Immature natural killer cell (primary cell): ENCODE data around the gene ARHGEF3. TPM values are rescaled to one million over a fixed set of nuclear protein-coding genes. Genes with fewer than 3 reads are reported as not detected.

ENCODE experiments used
- DNase-seq, 3 donors: peaks; one replicate each; pipeline ENCODE4 v3.0.0; 2022; ENCODE audit warnings: mixed read lengths in 1 of 3
- H3K27ac Mint-ChIP-seq, 6 donors: one replicate each; pipeline ENCODE4 v1.8.0; 2020; ENCODE audit warnings: mixed read lengths in 6 of 6, mild to moderate bottlenecking in 5 of 6, inconsistent platforms in 4 of 6, moderate library complexity in 3 of 6
- H3K27me3 Mint-ChIP-seq, 3 donors: one replicate each; pipeline ENCODE4 v1.8.0; 2020 to 2021; ENCODE audit warnings: low read depth in 3 of 3, mild to moderate bottlenecking in 3 of 3, mixed read lengths in 3 of 3, moderate library complexity in 3 of 3, inconsistent platforms in 1 of 3
- H3K36me3 Mint-ChIP-seq, 3 donors: one replicate each; pipeline ENCODE4 v1.8.0; 2020; ENCODE audit warnings: mixed read lengths in 3 of 3, inconsistent platforms in 2 of 3, mild to moderate bottlenecking in 2 of 3
- H3K4me1 Mint-ChIP-seq, 2 donors: one replicate each; pipeline ENCODE4 v1.8.0; 2020; ENCODE audit warnings: inconsistent platforms in 2 of 2, mild to moderate bottlenecking in 2 of 2, mixed read lengths in 2 of 2, moderate library complexity in 1 of 2
- H3K4me3 Mint-ChIP-seq, 5 donors: one replicate each; pipeline ENCODE4 v1.8.0; 2020; ENCODE audit warnings: mild to moderate bottlenecking in 5 of 5, mixed read lengths in 5 of 5, inconsistent platforms in 3 of 5, moderate library complexity in 3 of 5
- H3K9me3 Mint-ChIP-seq, 6 donors: one replicate each; pipeline ENCODE4 v1.8.0; 2020; ENCODE audit warnings: mild to moderate bottlenecking in 6 of 6, mixed read lengths in 6 of 6, inconsistent platforms in 4 of 6, moderate library complexity in 3 of 6
- polyA plus RNA-seq, 3 donors: library from polyadenylated mRNA; unstranded; fragments of 300-500 nt; fragmentation: Illumina TruSeq; gene quantifications; one replicate each; pipeline ENCODE4 v1.2.3, GENCODE V29; 2021

Gene ARHGEF3
- polyA plus RNA-seq, 3 donors from 2014 or later: 110 to 197 (median 136) TPM

GRCh38 chr3:56796202-56796601, 5.5 kb downstream of the ARHGEF3 start:
- peaks cover 4 to 13% (median 4%) of the 10 kb centered on the region in 3 donors for H3K27me3 Mint-ChIP-seq
- peaks cover 11 to 36% (median 12%) of the 10 kb centered on the region in 3 donors for H3K36me3 Mint-ChIP-seq
- peak overlapping the region; percentile 95 to 100 (median 97) for H3K4me3 Mint-ChIP-seq
- H3K4me1 Mint-ChIP-seq: peaks cover 79 to 92% of the 10 kb centered on the region in 2 donors
- peak overlapping the region; percentile 90 to 96 (median 94) for H3K27ac Mint-ChIP-seq
- H3K9me3 Mint-ChIP-seq: no peaks in the 10 kb centered on the region
- DNase-seq: peak in 1 of 3 donors; percentile 42

GRCh38 chr3:56795829-56796185, 5.9 kb downstream of the ARHGEF3 start:
- Mint-ChIP-seq H3K9me3 (no peaks in the 10 kb centered on the region), H3K4me1 (peaks cover 83 to 96% of the 10 kb centered on the region in 2 donors), H3K36me3 (peaks cover 10 to 36% (median 11%) of the 10 kb centered on the region in 3 donors), H3K27me3 (peaks cover 3 to 16% (median 4%) of the 10 kb centered on the region in 3 donors), H3K27ac (peak overlapping the region; percentile 90 to 96 (median 94)), H3K4me3 (peak overlapping the region; percentile 95 to 100 (median 97))
- peak in 2 of 3 donors; percentile 31 to 37 for DNase-seq

- Mint-ChIP-seq H3K27ac (peak overlapping the region; percentile 90 to 96 (median 94)), H3K4me3 (peak overlapping the region; percentile 95 to 100 (median 97)), H3K36me3 (peaks cover 10 to 31% (median 11%) of the 10 kb centered on the region in 3 donors), H3K27me3 (peaks cover 3 to 20% (median 4%) of the 10 kb centered on the region in 3 donors), H3K4me1 (peaks cover 88 to 98% of the 10 kb centered on the region in 2 donors), H3K9me3 (no peaks in the 10 kb centered on the region)
- no peak for DNase-seq
These were observed 6.5 kb downstream of the ARHGEF3 start for GRCh38 chr3:56795097-56795828.

GRCh38 chr3:56792193-56792592, 9.6 kb downstream of the ARHGEF3 start:
- no peak for DNase-seq
- Mint-ChIP-seq H3K36me3 (peaks cover 10 to 31% (median 11%) of the 10 kb centered on the region in 3 donors), H3K4me3 (peak overlapping the region; percentile 44 to 86 (median 84)), H3K9me3 (no peaks in the 10 kb centered on the region), H3K27ac (peak overlapping the region; percentile 84 to 99 (median 93)), H3K4me1 (peaks cover 98 to 100% of the 10 kb centered on the region in 2 donors), H3K27me3 (peaks cover 4 to 26% (median 5%) of the 10 kb centered on the region in 3 donors)

GRCh38 chr3:56790016-56790821, 11.5 kb downstream of the ARHGEF3 start:
- H3K4me1 Mint-ChIP-seq: peaks cover 98 to 100% of the 10 kb centered on the region in 2 donors
- no peaks in the 10 kb centered on the region for H3K9me3 Mint-ChIP-seq
- DNase-seq: peak; percentile 74 to 77 (median 76)
- H3K27ac Mint-ChIP-seq: peak overlapping the region; percentile 84 to 99 (median 93)
- H3K36me3 Mint-ChIP-seq: peaks cover 20 to 24% (median 21%) of the 10 kb centered on the region in 3 donors
- H3K27me3 Mint-ChIP-seq: peaks cover 2 to 21% (median 2%) of the 10 kb centered on the region in 3 donors
- H3K4me3 Mint-ChIP-seq: peak overlapping the region; percentile 74 to 86 (median 84)

- Mint-ChIP-seq H3K9me3 (no peaks in the 10 kb centered on the region), H3K36me3 (peaks cover 16 to 28% (median 17%) of the 10 kb centered on the region in 3 donors), H3K27me3 (peaks cover 0 to 17% (median 2%) of the 10 kb centered on the region in 3 donors), H3K4me1 (peaks cover 99 to 100% of the 10 kb centered on the region in 2 donors), H3K4me3 (peak overlapping the region; percentile 74 to 86 (median 84)), H3K27ac (peak overlapping the region; percentile 84 to 99 (median 93))
- DNase-seq: no peak
These were observed 12.7 kb downstream of the ARHGEF3 start for GRCh38 chr3:56789076-56789475.

GRCh38 chr3:56788521-56788920, 13.2 kb downstream of the ARHGEF3 start:
- H3K4me3 Mint-ChIP-seq: peak overlapping the region; percentile 74 to 86 (median 84)
- peaks cover 11 to 24% (median 13%) of the 10 kb centered on the region in 3 donors for H3K36me3 Mint-ChIP-seq
- H3K27me3 Mint-ChIP-seq: peaks cover 0 to 13% (median 2%) of the 10 kb centered on the region in 3 donors
- DNase-seq: no peak
- H3K27ac Mint-ChIP-seq: peak overlapping the region; percentile 84 to 99 (median 93)
- H3K4me1 Mint-ChIP-seq: peaks cover 99 to 100% of the 10 kb centered on the region in 2 donors
- H3K9me3 Mint-ChIP-seq: no peaks in the 10 kb centered on the region

GRCh38 chr3:56787784-56788256, 13.9 kb downstream of the ARHGEF3 start:
- Mint-ChIP-seq H3K27me3 (peaks cover 2 to 13% (median 2%) of the 10 kb centered on the region in 3 donors), H3K27ac (peak overlapping the region; percentile 84 to 99 (median 93)), H3K4me3 (peak overlapping the region; percentile 74 to 86 (median 84)), H3K9me3 (no peaks in the 10 kb centered on the region), H3K36me3 (peaks cover 11 to 23% (median 13%) of the 10 kb centered on the region in 3 donors), H3K4me1 (peaks cover 100% of the 10 kb centered on the region in 2 donors)
- peak in 2 of 3 donors; percentile 63 to 65 for DNase-seq

- no peak for DNase-seq
- Mint-ChIP-seq H3K9me3 (no peaks in the 10 kb centered on the region), H3K36me3 (peaks cover 9 to 18% (median 11%) of the 10 kb centered on the region in 3 donors), H3K4me1 (peaks cover 100% of the 10 kb centered on the region in 2 donors), H3K4me3 (peak overlapping the region; percentile 81 to 89 (median 86)), H3K27me3 (peaks cover 2 to 13% (median 3%) of the 10 kb centered on the region in 3 donors), H3K27ac (peak overlapping the region; percentile 84 to 99 (median 93))
These were observed 14.4 kb downstream of the ARHGEF3 start for GRCh38 chr3:56787258-56787775.

GRCh38 chr3:56785499-56785898, 16.2 kb downstream of the ARHGEF3 start:
- Mint-ChIP-seq H3K27ac (peak overlapping the region; percentile 84 to 99 (median 93)), H3K9me3 (no peaks in the 10 kb centered on the region), H3K4me1 (peaks cover 99 to 100% of the 10 kb centered on the region in 2 donors), H3K36me3 (peaks cover 18 to 30% (median 19%) of the 10 kb centered on the region in 3 donors), H3K4me3 (peak overlapping the region; percentile 81 to 89 (median 86)), H3K27me3 (peaks cover 2 to 8% (median 3%) of the 10 kb centered on the region in 3 donors)
- DNase-seq: no peak

- no peak for DNase-seq
- H3K27me3 Mint-ChIP-seq: peaks cover 1 to 3% (median 2%) of the 10 kb centered on the region in 3 donors
- H3K27ac Mint-ChIP-seq: peak overlapping the region; percentile 84 to 99 (median 93)
- peaks cover 18 to 31% (median 20%) of the 10 kb centered on the region in 3 donors for H3K36me3 Mint-ChIP-seq
- H3K4me1 Mint-ChIP-seq: peaks cover 99 to 100% of the 10 kb centered on the region in 2 donors
- no peaks in the 10 kb centered on the region for H3K9me3 Mint-ChIP-seq
- H3K4me3 Mint-ChIP-seq: peak overlapping the region; percentile 81 to 89 (median 86)
These were observed 17.2 kb downstream of the ARHGEF3 start for GRCh38 chr3:56784448-56785001.

- Mint-ChIP-seq H3K27me3 (peaks cover 2 to 3% (median 3%) of the 10 kb centered on the region in 3 donors), H3K36me3 (peaks cover 15 to 31% (median 20%) of the 10 kb centered on the region in 3 donors), H3K4me3 (peak overlapping the region; percentile 81 to 89 (median 86)), H3K9me3 (no peaks in the 10 kb centered on the region), H3K4me1 (peaks cover 99% of the 10 kb centered on the region in 2 donors), H3K27ac (peak overlapping the region; percentile 84 to 99 (median 93))
- peak; percentile 82 to 88 (median 87) for DNase-seq
These were observed 17.9 kb downstream of the ARHGEF3 start for GRCh38 chr3:56783644-56784447.
